ENCODE data around the gene IL1F10. TPM values are rescaled to one million over a fixed set of nuclear protein-coding genes. Genes with fewer than 3 reads are reported as not detected.
A peak's percentile ranks its signal among the peaks of the same experiment; 100 is the strongest.

The IL1F10 gene, protein sequence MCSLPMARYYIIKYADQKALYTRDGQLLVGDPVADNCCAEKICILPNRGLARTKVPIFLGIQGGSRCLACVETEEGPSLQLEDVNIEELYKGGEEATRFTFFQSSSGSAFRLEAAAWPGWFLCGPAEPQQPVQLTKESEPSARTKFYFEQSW
- not detected for total RNA-seq

DNA sequence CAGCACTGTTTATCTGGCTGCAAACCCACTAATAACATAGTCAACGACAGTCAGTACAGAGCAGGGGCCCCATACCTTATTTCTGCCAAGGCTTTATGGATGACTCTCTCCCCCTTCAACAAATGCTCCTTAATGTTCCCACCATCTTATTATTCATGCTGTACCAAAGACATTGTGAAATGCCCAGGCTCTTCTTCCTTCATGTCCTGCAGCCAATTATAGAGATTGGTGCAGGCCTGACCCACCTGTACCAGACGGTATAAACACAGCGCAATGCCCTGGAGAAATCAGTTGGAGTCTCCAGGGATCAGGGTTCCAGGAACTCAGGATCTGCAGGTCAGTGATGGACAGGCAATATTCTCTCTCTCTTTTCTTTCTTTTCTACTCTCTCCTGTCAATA lies at the start of gene IL1F10:
Gene IL1F10 (plus strand): TSS at position 290 of the 400 bp plus-strand sequence. CDS start 4,769 bp downstream, outside the sequence.
- TF ChIP-seq POLR2AphosphoS5 (IDR thresholded peaks at IDR 0.05) (no peak), POLR2A (IDR thresholded peaks at IDR 0.05) (no peak)
- TF ChIP-seq, protein P1, sequence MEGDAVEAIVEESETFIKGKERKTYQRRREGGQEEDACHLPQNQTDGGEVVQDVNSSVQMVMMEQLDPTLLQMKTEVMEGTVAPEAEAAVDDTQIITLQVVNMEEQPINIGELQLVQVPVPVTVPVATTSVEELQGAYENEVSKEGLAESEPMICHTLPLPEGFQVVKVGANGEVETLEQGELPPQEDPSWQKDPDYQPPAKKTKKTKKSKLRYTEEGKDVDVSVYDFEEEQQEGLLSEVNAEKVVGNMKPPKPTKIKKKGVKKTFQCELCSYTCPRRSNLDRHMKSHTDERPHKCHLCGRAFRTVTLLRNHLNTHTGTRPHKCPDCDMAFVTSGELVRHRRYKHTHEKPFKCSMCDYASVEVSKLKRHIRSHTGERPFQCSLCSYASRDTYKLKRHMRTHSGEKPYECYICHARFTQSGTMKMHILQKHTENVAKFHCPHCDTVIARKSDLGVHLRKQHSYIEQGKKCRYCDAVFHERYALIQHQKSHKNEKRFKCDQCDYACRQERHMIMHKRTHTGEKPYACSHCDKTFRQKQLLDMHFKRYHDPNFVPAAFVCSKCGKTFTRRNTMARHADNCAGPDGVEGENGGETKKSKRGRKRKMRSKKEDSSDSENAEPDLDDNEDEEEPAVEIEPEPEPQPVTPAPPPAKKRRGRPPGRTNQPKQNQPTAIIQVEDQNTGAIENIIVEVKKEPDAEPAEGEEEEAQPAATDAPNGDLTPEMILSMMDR (IDR thresholded peaks at IDR 0.05) = no peak

DNA sequence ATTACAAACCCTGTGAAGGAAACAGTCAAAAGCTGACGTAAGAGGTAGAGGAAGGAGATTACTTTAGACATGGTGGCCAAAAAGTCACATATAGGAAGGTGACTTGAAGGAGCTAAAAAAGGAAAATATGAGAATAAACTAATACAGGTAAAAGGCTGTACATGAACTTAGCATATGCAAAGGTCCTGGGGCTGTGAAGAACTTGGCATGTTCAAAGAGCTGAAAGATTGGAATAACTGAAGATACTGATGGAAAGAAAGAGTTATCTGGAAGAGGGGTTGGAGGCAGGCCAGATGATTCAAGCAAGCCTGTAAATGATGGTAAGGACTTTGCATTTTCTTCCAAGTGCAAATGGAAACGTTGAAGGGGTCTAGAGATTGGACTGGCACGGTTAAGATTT lies 49.3 kb upstream of the IL1F10 start:
- H3K4me3 ChIP-seq = no peak overlapping the region
- DNase-seq (ENCODE audit: low spot score) = no peak
- H3K4me1 ChIP-seq (replicated peaks) = no peaks in the 10 kb centered on the region
- TF ChIP-seq, protein P1 (IDR thresholded peaks at IDR 0.05) = no peak
- TF ChIP-seq POLR2A (IDR thresholded peaks at IDR 0.05) = no peak
- no peaks in the 10 kb centered on the region for H3K9me3 ChIP-seq
- H3K27ac ChIP-seq = no peak overlapping the region
- H3K36me3 ChIP-seq = no peaks in the 10 kb centered on the region
- no peaks in the 10 kb centered on the region for H3K27me3 ChIP-seq (replicated peaks; ENCODE audit: insufficient read depth)
- WGBS = 91% methylated on average over 3 of the region's 3 CpGs
- intact Hi-C loops (cut with DNase I) = no loop called here

More for the DNA sequence above, at the start of gene IL1F10:
- intact Hi-C loops (cut with DNase I) = no loop called here
- no peaks in the 10 kb centered on the region for H3K36me3 ChIP-seq
- H3K4me1 ChIP-seq (replicated peaks) = no peaks in the 10 kb centered on the region
- no peaks in the 10 kb centered on the region for H3K9me3 ChIP-seq
- no peaks in the 10 kb centered on the region for H3K27me3 ChIP-seq (replicated peaks; ENCODE audit: insufficient read depth)
- WGBS = 93% methylated on average over 3 of the region's 3 CpGs
- no peak within 1 kb of the TSS for H3K4me3 ChIP-seq
- H3K27ac ChIP-seq = peak within 1 kb of the TSS in 1 of 2 donors; percentile 35
- DNase-seq (ENCODE audit: low spot score) = no peak

DNA sequence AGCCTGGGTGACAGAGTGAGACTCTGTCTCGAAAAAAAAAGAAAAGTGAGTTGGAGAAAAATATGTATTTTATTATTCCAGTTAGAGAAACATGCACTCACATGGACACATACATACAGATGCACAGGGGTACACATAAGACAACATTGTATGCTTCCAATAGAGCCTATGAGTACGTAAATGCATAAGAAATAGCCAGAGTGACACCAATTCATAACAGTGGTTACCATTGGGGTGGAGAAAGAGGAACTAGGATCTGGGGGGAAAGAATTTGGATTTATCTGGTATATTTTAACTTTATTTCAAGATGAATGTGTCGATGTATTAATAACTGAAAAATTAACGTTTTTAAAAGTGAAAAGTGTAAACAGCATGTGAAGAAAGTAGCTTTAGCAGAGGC lies 46.5 kb upstream of the IL1F10 start:
- Histone ChIP-seq H3K4me1 (replicated peaks) (no peaks in the 10 kb centered on the region), H3K4me3 (no peak overlapping the region), H3K36me3 (no peaks in the 10 kb centered on the region), H3K27ac (no peak overlapping the region), H3K27me3 (replicated peaks; ENCODE audit: insufficient read depth) (no peaks in the 10 kb centered on the region), H3K9me3 (no peaks in the 10 kb centered on the region)
- intact Hi-C loops (cut with DNase I) = no loop called here
- no peak for TF ChIP-seq POLR2A (IDR thresholded peaks at IDR 0.05)
- no peak for TF ChIP-seq POLR2AphosphoS5 (IDR thresholded peaks at IDR 0.05)
- TF ChIP-seq, protein P1 (IDR thresholded peaks at IDR 0.05) = no peak
- WGBS = 68% methylated on average over 4 of the region's 4 CpGs
- DNase-seq (ENCODE audit: low spot score) = no peak

DNA sequence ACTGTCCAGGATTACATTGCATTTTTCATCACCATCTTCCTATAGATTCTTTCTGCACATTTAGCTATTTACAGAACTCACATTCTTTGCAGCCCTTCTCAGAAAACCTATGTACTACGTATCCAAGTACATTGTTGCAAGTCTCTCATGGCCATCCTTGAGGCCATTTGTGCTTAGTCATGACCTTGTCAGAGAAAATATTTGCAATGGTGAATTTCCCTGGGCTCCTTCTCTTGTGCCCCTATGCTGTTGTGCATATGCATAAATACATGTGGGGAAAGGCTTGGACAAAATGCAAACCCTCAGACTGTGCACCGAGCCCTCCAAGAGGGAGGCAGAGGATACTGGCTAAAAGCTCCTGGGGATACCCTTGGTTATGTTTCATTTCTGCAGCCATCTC lies 43.0 kb upstream of the IL1F10 start:
- 92% methylated on average over 2 of the region's 2 CpGs for WGBS
- intact Hi-C loops (cut with DNase I) = no loop called here
- Histone ChIP-seq H3K27me3 (replicated peaks; ENCODE audit: insufficient read depth) (no peaks in the 10 kb centered on the region), H3K4me3 (no peak overlapping the region), H3K27ac (no peak overlapping the region), H3K4me1 (replicated peaks) (no peaks in the 10 kb centered on the region), H3K36me3 (no peaks in the 10 kb centered on the region), H3K9me3 (no peaks in the 10 kb centered on the region)
- TF ChIP-seq POLR2A (IDR thresholded peaks at IDR 0.05) (no peak), POLR2AphosphoS5 (IDR thresholded peaks at IDR 0.05) (no peak)
- TF ChIP-seq, protein P1 (IDR thresholded peaks at IDR 0.05) = no peak
- no peak for DNase-seq (ENCODE audit: low spot score)

DNA sequence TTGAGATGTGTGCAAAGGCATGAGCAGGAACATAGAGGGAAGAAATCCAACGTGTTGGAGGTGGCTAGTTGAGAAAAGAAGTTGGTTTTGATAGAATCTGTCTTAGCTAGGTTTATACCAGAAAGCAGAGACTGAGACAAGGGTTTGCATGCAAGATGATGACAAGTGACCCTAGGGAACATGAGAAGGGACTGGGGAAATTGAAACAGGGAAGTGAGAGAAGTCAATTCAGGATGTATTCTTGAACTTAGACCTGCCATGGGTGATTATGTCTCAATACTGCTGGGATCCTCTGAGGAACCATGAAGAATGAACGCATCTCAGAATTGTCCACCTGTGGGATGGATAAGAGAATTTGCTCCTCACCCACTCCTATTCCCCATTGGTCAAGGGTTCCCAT lies 42.0 kb upstream of the IL1F10 start:
- no peaks in the 10 kb centered on the region for H3K36me3 ChIP-seq
- no peaks in the 10 kb centered on the region for H3K4me1 ChIP-seq (replicated peaks)
- no peak overlapping the region for H3K27ac ChIP-seq
- no peaks in the 10 kb centered on the region for H3K9me3 ChIP-seq
- TF ChIP-seq POLR2A (IDR thresholded peaks at IDR 0.05) = no peak
- TF ChIP-seq POLR2AphosphoS5 (IDR thresholded peaks at IDR 0.05) = no peak
- TF ChIP-seq, protein P1 (IDR thresholded peaks at IDR 0.05) = no peak
- no peak for DNase-seq (ENCODE audit: low spot score)
- WGBS = 68% methylated on average over 2 of the region's 2 CpGs
- no peak overlapping the region for H3K4me3 ChIP-seq
- intact Hi-C loops (cut with DNase I) = no loop called here
- no peaks in the 10 kb centered on the region for H3K27me3 ChIP-seq (replicated peaks; ENCODE audit: insufficient read depth)
